T47D (cell line): Measurements from ENCODE around the gene PRKCSH.
"Not testable (repeated sequence)": the region's sequence is repeated elsewhere in the genome, so short reads cannot be mapped to it uniquely, and the experiment has no call there.

ENCODE experiments used
- DNase-seq, 2 experiments: peaks; one replicate each; pipeline versions ENCODE4 v3.0.0 to v3.0.0-alpha.2; 2011 to 2012; ENCODE audit warnings: low read depth in 1 of 2, low spot score in 1 of 2
- JUND ChIP-seq: IDR thresholded peaks from 2 replicates; pipeline ENCODE4 v1.6.1; 2012; ENCODE audit warnings: low read depth
- in situ Hi-C: cut with HindIII; loops from 2 replicates; pipeline ENCODE4 v1.10.0; 2016; ENCODE audit warnings: low sequenced_read_pairs, low pct_unique_long_range_greater_than_20kb

Gene PRKCSH

DNA sequence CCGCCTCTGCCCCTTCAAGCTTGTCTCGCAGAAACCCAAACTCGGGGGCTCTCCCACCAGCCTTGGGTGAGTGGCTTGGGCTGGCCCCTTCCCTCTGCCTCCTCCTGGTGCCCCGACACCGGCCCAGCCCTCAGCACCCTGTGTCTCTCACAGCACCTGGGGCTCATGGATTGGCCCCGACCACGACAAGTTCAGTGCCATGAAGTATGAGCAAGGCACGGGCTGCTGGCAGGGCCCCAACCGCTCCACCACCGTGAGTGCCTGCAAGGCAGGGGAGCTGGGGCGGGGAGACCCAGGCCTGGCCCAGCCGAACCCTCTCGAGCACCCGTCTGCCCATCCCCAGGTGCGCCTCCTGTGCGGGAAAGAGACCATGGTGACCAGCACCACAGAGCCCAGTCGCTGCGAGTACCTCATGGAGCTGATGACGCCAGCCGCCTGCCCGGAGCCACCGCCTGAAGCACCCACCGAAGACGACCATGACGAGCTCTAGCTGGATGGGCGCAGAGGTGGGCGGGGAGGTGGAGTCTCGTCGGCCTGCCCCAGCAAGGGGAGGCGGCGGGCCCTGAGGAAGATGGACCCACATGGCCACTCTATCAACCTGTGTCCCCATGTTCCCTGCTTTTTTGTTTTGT is 13.6 kb downstream of the PRKCSH start:
- DNase-seq: no peak
- in situ Hi-C loops: no loop called here
- TF ChIP-seq JUND: no peak

DNA sequence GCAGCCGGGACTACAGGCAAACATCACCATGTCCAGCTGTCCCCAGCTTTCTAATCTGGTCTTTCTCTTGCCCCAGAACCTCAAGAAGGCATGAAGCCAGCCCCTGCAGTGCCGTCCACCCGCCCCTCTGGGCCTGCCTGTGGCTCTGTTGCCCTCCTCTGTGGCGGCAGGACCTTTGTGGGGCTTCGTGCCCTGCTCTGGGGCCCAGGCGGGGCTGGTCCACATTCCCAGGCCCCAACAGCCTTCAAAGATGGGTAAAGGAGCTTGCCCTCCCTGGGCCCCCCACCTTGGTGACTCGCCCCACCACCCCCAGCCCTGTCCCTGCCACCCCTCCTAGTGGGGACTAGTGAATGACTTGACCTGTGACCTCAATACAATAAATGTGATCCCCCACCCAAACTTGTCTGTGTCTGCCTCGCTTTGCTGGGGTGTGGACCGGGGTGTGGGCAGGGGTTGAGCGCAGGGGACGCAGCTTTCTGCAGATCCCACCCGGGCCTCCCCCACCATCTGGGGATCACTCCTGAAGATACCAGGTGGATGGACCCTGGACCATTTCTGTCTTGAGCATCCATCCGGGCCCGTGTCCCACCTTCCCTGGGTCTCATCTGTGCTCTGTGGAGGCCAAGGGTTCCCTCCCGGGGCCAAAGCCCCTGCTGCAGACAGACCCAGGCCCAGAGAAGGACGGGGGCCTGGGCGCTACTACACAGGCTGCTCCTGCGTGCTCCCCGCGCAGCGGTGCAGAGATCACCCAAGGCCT is 15.3 kb downstream of the PRKCSH start:
- in situ Hi-C loops: no loop called here
- no peak for TF ChIP-seq JUND
- DNase-seq: no peak

DNA sequence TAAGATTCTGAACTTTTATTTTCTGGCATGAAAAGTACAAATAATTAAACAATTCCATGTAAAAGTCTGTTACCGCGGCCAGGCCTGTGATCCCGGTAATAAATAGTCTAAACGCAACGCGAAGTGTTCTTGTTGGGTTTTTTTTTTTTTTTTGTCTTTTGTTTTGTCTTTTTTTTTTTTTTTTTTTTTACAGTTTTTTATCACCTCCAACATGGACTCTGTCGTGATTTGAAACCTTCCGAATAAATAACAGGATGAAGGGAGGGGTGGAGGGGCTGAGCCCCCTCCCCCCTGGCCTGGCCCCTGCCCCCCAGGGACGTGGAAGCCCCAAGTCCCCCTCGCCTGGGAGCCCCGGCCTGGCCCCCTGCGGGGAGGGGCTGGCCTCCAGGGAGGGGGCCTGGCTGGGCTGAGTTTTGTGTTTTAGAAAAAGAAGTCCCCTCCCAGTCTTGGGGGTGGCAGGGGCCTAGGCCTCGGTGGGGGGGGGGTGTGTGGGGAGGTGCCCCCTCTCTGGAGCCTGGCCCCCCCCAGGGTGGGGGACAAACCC is 16.0 kb downstream of the PRKCSH start:
- no peak for TF ChIP-seq JUND
- in situ Hi-C loops: no loop called here
- no peak for DNase-seq

DNA sequence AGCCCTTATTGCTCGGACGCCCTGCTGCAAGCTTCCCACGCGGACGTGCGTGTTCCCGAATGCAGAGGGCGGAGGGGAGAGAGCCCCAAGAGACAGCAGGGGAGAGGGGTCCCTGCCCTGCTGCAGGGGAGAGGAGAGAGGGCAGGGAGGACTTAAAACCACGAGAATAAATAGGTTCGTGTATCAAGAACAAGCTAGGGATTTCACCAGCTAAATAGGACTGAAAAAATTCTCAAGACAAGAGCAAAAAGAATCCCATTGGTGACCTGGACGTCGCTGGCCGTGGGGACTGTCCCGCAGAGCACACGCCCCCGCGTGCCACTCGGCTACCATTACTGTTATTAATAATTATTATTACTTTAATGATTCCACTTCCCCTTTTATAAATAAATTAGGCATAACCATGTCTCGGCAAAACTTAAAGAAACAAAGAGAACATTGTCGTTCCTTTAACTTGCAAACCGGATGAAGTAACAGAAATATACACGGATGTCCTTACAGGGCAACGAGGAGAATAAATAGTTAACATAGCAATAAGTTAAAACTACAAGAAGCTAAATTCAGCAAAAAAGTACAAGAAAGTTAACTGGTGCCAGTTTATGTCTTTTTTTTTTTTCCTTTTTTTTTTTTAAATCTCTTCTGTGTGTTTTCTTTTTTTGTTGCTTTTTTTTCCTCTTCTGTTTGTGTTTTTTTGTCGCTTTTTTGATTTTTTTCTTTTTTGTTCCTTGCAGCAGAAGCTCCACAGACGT is 16.6 kb downstream of the PRKCSH start:
- TF ChIP-seq JUND: no peak
- DNase-seq: no peak
- in situ Hi-C loops: no loop called here

DNA sequence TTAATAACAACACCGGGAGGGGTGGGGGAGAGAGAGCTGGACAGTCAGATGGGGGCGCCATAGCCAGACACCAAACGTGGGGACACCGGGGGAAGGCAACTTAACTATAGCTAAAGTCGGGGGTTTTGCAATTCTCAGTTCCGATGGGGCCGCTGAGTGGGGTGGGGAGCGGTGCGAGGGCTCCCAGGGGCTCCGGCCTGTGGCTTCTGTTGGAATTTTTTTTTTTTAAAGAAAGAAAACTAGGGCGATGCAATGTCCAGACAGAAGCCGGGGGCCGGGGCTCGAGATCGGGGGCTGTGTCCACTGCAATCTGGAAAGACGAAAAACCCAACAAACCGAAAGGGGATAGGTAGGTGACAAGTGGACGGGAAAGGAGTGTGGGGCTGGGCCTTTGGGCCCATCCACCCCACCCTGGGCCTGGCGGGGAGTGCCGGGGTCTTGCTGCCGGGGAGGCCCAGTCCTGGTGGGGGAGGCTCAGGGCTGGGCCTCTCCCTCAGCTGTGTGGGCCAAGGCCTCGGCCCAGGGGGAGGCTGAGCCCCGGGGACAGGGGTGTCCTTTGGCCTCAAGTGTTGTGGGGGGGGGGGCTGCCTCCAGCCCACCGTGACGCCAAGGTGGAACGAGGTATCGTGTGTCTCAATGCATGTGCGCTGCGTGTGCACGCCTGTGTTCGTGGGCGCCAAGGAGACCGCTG is 17.3 kb downstream of the PRKCSH start:
- TF ChIP-seq JUND: no peak
- no peak for DNase-seq
- in situ Hi-C loops: no loop called here

DNA sequence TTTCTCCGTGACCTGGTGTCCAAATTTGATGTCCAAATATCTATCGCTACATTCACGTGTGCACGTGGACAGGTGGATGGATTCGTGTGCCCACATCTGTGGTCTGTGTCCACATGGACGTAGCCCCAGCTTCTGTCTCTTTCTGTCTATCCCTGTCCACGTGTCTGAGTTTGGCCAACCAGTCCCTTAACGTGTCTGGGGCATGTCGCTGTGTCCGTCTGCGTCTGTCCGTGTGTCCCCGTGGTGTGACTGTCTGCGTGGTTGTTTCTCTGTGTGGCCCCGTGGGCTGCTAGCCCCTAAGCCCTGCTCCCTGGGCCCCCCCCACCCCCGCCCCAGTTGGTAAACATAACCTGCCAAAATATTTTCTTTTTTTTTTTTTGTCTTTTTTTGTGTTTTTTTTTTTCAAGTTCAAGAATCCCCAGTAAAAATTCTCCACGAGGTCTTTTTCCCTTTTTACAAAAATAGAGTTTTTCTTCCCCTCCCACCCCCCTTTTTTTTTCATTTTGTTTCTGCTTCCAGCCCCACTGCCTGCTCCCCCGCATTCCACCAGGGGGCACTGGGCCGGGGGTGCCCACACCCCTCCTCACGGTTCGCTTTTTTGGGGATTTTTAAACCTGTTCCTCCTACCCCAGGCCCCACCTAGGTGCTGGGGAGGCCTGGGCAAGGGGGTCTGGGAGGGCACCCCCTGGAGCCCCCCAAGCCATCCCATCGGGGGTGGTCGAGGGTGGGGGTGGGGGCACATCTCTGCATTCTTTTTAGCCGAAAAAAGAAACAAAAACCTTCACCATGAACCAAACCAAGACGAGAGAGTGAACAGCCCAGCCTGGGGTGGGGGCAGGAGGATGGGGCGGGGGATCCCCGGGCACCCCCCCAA is 18.3 kb downstream of the PRKCSH start:
- in situ Hi-C loops: no loop called here
- no peak for TF ChIP-seq JUND
- no peak for DNase-seq

DNA sequence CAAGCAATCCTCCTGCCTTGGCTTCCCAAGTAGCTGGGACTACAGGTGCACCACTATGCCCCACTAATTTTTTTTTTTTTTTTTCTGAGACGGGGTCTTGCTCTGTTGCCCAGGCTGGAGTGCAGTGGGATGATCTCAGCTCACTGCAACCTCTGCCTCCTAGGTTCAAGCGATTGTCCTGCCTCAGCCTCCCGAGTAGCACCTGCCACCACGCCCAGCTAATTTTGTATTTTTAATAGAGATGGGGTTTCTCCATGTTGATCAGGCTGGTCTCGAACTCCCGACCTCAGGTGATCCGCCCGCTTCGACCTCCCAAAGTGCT is 19.8 kb downstream of the PRKCSH start:
- in situ Hi-C loops, DNase-seq: not testable (repeated sequence)

DNA sequence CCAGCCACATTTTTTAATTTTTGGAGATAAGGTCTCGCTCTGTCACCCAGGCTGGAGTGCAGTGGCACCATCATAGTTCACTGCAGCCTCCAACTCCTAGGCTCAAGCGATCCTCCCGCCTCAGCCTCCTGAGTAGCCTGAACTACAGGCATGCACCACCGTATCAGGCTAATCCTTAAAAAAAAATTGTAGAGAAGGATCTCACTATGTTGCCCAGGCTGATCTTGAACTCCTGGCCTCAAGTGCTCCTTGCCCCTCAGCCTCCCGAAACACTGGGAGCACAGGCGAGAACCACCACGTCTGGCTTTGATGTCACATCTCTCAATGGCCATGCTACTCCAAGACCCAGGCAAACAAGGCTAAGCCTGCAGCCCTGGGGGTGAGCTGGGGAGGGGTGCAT is 21.2 kb downstream of the PRKCSH start:
- no peak for TF ChIP-seq JUND
- in situ Hi-C loops: no loop called here
- DNase-seq: no peak

DNA sequence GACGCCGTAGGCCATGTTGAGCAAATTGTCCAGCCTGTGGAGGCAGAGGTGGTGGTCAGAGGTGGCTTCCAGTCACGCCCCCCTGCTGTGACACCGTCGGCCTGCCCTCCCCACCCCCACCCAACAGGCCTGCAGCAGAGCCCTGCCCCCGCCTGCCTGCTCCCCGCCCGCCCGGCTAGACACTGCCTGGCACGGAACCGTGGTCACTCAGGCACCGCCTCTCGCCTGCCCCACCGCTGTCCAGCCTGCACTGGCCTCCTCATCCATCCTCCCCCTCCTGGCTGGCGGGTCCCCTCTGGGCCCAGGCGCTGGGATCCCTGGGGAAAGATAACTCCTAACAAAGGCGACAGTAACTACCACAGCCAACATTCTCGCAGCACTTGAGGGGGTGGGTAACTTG is 21.7 kb downstream of the PRKCSH start:
- in situ Hi-C loops: no loop called here
- no peak for TF ChIP-seq JUND
- DNase-seq: no peak

DNA sequence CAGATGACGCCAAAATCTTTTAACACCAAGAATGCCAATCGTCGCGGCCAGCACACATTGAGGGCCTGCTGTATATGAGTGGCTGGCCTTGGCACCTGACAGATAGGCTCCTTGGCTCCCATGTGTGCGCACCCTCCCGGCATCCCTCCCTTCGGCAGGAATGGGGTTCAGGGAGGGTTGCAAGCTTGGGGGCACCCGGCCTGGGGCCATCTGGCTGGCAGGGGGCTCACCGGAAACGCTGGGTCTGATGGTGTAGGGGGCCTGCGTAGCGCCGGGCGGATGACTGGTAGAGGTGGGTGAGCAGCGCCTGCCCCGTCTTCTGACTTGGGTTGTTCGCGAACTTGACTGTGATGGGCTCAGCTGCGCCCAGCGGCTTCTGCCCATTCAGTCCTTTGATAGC is 22.4 kb downstream of the PRKCSH start:
- in situ Hi-C loops: no loop called here
- DNase-seq: no peak
- TF ChIP-seq JUND: no peak

DNA sequence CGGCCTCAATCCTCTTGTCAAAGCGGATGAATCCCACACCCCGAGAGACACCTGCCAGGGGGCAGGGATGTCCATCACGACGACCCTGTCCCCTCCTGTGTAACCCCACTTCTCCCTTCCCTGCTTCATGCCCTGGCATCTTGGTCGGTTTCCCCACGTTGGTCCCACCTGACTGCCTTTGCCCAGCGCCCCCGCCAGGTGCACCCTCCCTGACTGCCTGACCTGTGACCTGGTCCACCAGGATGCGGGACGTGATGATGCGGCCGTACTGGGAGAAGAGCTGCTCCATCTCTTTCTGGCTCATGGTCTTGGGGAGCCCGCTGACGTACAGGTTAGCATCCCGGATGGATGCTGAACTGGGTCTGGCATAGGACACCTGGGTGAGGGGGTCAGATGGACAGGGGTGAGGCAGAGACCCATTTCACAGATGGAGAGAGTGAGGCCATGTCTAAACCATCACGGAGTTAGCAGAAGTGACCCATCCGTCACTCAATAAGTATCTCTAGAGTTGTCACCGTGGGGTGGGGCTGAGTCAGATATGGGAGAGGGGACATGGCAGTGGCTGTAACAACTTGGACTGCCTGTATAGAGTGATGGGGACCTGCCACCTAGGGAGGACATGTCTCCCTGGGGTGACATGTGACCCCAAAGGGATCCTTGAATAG is 22.9 kb downstream of the PRKCSH start:
- TF ChIP-seq JUND: no peak
- in situ Hi-C loops: no loop called here
- DNase-seq: no peak

DNA sequence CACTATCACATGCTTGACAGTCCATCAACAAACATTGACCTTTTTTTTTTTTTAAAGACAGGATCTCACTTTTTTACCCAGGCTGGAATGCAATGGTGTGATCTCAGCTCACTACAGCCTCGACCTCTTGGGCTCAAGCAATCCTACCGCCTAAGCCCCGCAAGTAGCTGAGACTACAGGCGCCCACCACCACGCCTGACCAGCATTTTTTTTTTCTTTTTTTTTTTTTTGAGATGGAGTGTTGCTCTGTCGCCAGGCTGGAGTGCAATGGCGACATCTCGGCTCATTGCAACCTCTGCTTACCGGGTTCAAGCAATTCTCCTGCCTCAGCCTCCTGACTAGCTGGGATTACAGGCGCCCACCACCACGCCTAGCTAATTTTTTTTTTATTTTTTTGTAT is 23.5 kb downstream of the PRKCSH start:
- DNase-seq, in situ Hi-C loops: not testable (repeated sequence)
